Measurements from ENCODE around the gene FRY. TPM values are rescaled to one million over a fixed set of nuclear protein-coding genes. Genes with fewer than 3 reads are reported as not detected.

FRY gene
- total and polyA plus RNA-seq, 2 of the 13 experiments (the other 11 are each of a cell fraction or from before 2014, with no cell fraction given) = 8.2 to 13.1 TPM

DNA sequence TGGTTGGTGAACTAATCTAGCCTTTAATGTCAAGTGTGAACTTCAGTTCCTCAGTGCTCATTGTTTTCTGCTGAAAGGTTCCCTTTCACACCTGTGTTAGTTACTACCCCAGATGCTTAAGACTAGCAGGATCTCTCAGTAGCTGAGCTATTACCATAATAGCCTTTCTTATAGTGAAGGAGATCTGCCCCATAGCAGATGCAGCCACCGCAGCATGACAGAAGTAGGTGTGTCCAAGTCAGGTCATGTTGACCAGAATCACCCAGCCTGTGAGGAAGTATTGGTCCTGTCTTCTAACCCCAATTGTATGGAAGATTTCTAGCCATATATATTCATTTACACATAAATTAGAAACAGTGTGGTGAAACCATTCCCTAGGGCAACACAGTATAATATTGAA is 246.3 kb downstream of the FRY start:
- FAIRE-seq (no peak), ATAC-seq (no peak), DNase-seq (ENCODE audit: low spot score) (no peak)
- intact Hi-C loops (cut with micrococcal nuclease; ENCODE audit: unreplicated experiment) = no loop called here
- 0% methylated on average over 1 of the region's 1 CpG for WGBS (ENCODE audit: low lambda C conversion rate)
- H3K9me3 ChIP-seq (ENCODE audit: low read length) = no peaks in the 10 kb centered on the region
- TF ChIP-seq TCF7L2 (IDR thresholded peaks at IDR 0.05; ENCODE audit: low read depth, low read length) = no peak
- no peak for TF ChIP-seq SRSF4 (IDR thresholded peaks at IDR 0.05; ENCODE audit: low read depth, low read length, poor library complexity, severe bottlenecking)
- TF ChIP-seq ZNF670 (CRISPR knock-in tag; IDR thresholded peaks at IDR 0.05; ENCODE audit: borderline replicate concordance) = no peak
- TF ChIP-seq, protein P1, sequence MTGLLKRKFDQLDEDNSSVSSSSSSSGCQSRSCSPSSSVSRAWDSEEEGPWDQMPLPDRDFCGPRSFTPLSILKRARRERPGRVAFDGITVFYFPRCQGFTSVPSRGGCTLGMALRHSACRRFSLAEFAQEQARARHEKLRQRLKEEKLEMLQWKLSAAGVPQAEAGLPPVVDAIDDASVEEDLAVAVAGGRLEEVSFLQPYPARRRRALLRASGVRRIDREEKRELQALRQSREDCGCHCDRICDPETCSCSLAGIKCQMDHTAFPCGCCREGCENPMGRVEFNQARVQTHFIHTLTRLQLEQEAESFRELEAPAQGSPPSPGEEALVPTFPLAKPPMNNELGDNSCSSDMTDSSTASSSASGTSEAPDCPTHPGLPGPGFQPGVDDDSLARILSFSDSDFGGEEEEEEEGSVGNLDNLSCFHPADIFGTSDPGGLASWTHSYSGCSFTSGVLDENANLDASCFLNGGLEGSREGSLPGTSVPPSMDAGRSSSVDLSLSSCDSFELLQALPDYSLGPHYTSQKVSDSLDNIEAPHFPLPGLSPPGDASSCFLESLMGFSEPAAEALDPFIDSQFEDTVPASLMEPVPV (CRISPR knock-in tag; IDR thresholded peaks at IDR 0.05) = no peak
- no peak for TF ChIP-seq HDAC6 (IDR thresholded peaks at IDR 0.05; ENCODE audit: low read depth, low read length)
- TF ChIP-seq SIX1 (CRISPR knock-in tag; IDR thresholded peaks at IDR 0.05; ENCODE audit: borderline replicate concordance) = no peak
- TF ChIP-seq, protein P2, sequence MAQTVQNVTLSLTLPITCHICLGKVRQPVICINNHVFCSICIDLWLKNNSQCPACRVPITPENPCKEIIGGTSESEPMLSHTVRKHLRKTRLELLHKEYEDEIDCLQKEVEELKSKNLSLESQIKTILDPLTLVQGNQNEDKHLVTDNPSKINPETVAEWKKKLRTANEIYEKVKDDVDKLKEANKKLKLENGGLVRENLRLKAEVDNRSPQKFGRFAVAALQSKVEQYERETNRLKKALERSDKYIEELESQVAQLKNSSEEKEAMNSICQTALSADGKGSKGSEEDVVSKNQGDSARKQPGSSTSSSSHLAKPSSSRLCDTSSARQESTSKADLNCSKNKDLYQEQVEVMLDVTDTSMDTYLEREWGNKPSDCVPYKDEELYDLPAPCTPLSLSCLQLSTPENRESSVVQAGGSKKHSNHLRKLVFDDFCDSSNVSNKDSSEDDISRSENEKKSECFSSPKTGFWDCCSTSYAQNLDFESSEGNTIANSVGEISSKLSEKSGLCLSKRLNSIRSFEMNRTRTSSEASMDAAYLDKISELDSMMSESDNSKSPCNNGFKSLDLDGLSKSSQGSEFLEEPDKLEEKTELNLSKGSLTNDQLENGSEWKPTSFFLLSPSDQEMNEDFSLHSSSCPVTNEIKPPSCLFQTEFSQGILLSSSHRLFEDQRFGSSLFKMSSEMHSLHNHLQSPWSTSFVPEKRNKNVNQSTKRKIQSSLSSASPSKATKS (CRISPR knock-in tag; IDR thresholded peaks at IDR 0.05) = no peak
- TF ChIP-seq ZNF572 (CRISPR knock-in tag; IDR thresholded peaks at IDR 0.05) = no peak
- TF ChIP-seq NBN (conservative IDR thresholded peaks at IDR 0.05) = no peak
- no peak for TF ChIP-seq ZC3H13 (CRISPR knock-in tag; IDR thresholded peaks at IDR 0.05)
- no peak for TF ChIP-seq ZNF274 (CRISPR knock-in tag; IDR thresholded peaks at IDR 0.05)
- TF ChIP-seq, protein P3, sequence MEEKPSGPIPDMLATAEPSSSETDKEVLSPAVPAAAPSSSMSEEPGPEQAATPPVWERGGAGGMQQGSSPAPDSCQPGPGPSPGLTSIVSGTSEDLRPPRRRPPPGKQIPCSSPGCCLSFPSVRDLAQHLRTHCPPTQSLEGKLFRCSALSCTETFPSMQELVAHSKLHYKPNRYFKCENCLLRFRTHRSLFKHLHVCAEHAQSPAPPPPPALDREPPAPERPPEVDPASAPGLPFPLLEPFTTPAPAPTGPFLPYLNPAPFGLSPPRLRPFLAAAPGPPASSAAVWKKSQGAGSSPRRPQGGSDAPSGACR (CRISPR knock-in tag; IDR thresholded peaks at IDR 0.05) = no peak
- TF ChIP-seq ZNF138 (CRISPR knock-in tag; IDR thresholded peaks at IDR 0.05; ENCODE audit: low read depth) = no peak
- TF ChIP-seq, protein P4, sequence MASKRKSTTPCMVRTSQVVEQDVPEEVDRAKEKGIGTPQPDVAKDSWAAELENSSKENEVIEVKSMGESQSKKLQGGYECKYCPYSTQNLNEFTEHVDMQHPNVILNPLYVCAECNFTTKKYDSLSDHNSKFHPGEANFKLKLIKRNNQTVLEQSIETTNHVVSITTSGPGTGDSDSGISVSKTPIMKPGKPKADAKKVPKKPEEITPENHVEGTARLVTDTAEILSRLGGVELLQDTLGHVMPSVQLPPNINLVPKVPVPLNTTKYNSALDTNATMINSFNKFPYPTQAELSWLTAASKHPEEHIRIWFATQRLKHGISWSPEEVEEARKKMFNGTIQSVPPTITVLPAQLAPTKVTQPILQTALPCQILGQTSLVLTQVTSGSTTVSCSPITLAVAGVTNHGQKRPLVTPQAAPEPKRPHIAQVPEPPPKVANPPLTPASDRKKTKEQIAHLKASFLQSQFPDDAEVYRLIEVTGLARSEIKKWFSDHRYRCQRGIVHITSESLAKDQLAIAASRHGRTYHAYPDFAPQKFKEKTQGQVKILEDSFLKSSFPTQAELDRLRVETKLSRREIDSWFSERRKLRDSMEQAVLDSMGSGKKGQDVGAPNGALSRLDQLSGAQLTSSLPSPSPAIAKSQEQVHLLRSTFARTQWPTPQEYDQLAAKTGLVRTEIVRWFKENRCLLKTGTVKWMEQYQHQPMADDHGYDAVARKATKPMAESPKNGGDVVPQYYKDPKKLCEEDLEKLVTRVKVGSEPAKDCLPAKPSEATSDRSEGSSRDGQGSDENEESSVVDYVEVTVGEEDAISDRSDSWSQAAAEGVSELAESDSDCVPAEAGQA (IDR thresholded peaks at IDR 0.05; ENCODE audit: low read depth) = no peak
- TF ChIP-seq, protein P4 (CRISPR knock-in tag; IDR thresholded peaks at IDR 0.05; ENCODE audit: borderline replicate concordance) = no peak
- no peak overlapping the region for H3K27ac ChIP-seq (ENCODE audit: extremely low read length, insufficient read depth, low read length)
- H3K4me1 ChIP-seq (ENCODE audit: insufficient read depth, low read length) = peaks cover 29% of the 10 kb centered on the region
- H4K20me1 ChIP-seq (ENCODE audit: insufficient read depth, low read length) = no peaks in the 10 kb centered on the region
- no TSS peak for BruUV-seq (replicated peaks)
- H3K79me2 ChIP-seq (ENCODE audit: insufficient read depth, low read length) = no peaks in the 10 kb centered on the region
- no peaks in the 10 kb centered on the region for H3K27me3 ChIP-seq (ENCODE audit: control insufficient read depth in 1 of 2, insufficient read depth in 2 of 2, low read length in 2 of 2)
- H2AFZ ChIP-seq (ENCODE audit: low read length) = no peak overlapping the region
- no peak overlapping the region for H3K4me2 ChIP-seq (ENCODE audit: low read depth, low read length)
- peaks cover 4 to 34% of the 10 kb centered on the region in 2 experiments; a peak in 4 of 5 replicates for H3K36me3 ChIP-seq (replicated peaks in 1 of 2; ENCODE audit: control insufficient read depth in 1 of 2, insufficient read depth in 2 of 2, low read length in 2 of 2)
- no peak overlapping the region for H3K9ac ChIP-seq (ENCODE audit: insufficient read depth, low read depth, low read length)
- CTCF ChIA-PET (ENCODE audit: low intra/inter-chr PET ratio, low total read pairs) = no interaction called here
- POLR2A ChIA-PET = no interaction called here
- no peak overlapping the region for H3K4me3 ChIP-seq (replicated peaks in 1 of 3; ENCODE audit: insufficient read depth in 1 of 3, low read depth in 2 of 3, low read length in 3 of 3)
- in situ Hi-C loops (cut with HindIII; ENCODE audit: extremely low pct_ligation_motif_present, low pct_unique_long_range_greater_than_20kb) = no loop called here

Measured in HepG2 (cell line).